ENCODE data around the gene SLC9A9. TPM values are rescaled to one million over a fixed set of nuclear protein-coding genes. Genes with fewer than 3 reads are reported as not detected.

Gene SLC9A9
- total and polyA plus RNA-seq, 10 of the 15 experiments (the other 5 are each of a cell fraction or from before 2014, with no cell fraction given): 3.5 to 14.2 (median 9.3) TPM

DNA sequence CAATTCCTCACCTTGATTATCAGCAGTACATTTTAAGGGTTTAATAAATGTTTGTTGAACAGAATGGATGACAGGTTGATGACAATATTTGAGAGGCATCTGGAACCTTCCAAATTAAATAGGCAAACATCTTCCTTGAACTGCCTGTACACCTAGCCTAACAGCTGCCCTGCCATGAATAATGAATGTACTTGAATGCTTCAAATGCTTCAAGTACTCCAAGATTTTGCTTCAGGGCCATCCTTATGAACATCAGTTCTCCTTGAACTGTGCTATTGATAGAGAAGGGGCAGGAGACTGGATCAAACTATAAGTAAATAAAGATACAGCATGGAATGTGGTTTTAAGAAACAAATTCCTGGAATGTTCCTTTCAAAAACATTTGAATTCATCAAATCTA, 591.9 kb downstream of the SLC9A9 start (continued):
- TF ChIP-seq, protein P1, sequence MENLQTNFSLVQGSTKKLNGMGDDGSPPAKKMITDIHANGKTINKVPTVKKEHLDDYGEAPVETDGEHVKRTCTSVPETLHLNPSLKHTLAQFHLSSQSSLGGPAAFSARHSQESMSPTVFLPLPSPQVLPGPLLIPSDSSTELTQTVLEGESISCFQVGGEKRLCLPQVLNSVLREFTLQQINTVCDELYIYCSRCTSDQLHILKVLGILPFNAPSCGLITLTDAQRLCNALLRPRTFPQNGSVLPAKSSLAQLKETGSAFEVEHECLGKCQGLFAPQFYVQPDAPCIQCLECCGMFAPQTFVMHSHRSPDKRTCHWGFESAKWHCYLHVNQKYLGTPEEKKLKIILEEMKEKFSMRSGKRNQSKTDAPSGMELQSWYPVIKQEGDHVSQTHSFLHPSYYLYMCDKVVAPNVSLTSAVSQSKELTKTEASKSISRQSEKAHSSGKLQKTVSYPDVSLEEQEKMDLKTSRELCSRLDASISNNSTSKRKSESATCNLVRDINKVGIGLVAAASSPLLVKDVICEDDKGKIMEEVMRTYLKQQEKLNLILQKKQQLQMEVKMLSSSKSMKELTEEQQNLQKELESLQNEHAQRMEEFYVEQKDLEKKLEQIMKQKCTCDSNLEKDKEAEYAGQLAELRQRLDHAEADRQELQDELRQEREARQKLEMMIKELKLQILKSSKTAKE (IDR thresholded peaks at IDR 0.05; ENCODE audit: low read depth, poor library complexity, severe bottlenecking): no peak
- TF ChIP-seq POLR2AphosphoS5 (IDR thresholded peaks at IDR 0.05; ENCODE audit: low read length): no peak

DNA sequence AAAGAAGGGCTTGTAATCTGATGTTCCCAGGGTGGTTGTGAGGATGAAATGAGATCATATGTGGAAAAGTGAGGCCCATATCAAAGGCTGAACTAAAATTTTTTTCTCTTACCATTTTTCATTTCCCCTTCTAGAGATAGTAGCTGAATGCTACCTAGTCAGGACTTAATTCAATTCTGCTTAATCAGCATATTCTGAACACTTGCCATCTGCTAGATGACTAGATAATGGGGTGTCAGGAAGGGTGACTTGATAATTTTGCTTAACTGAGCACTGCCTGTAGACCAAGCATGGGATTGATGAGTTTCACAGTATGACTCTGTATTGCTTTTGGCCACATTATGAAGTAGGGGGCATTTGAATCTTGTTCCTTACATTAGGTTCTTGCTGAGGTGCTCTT, 592.5 kb downstream of the SLC9A9 start:
- ATAC-seq (no peak), FAIRE-seq (no peak), DNase-seq (ENCODE audit: low read depth, low spot score) (no peak)
- H3K27ac ChIP-seq (ENCODE audit: control insufficient read depth, insufficient read depth): no peak overlapping the region
- in situ Hi-C loops (cut with MboI): no loop called here
- H3K9me3 ChIP-seq (replicated peaks; ENCODE audit: control insufficient read depth, insufficient read depth, low read length): no peaks in the 10 kb centered on the region; the same call in 2 of the 3 replicates
- ChIA-PET SMC1A (ENCODE audit: uncharacterized antibody, unreplicated experiment) (interaction anchor here (0.9 to 1.6 kb wide), 3 partner anchors 10 to 91 kb away, joined by 3 to 5 read pairs (median 3); no protein-coding TSS in a partner anchor), CTCF (no interaction called here), RAD21 (ENCODE audit: unreplicated experiment) (no interaction called here), POLR2A (no interaction called here)
- H3K79me2 ChIP-seq (ENCODE audit: control insufficient read depth, insufficient read depth, low read length): no peaks in the 10 kb centered on the region
- H3K4me2 ChIP-seq (ENCODE audit: control insufficient read depth, insufficient read depth): no peak overlapping the region
- H3K4me3 ChIP-seq: no peak overlapping the region
- no peaks in the 10 kb centered on the region for H3K36me3 ChIP-seq (ENCODE audit: control insufficient read depth in 2 of 2, insufficient read depth in 2 of 2, low read length in 1 of 2)
- no peaks in the 10 kb centered on the region for H3K4me1 ChIP-seq (ENCODE audit: control insufficient read depth, insufficient read depth, low read length)
- H3K9ac ChIP-seq (ENCODE audit: control insufficient read depth, insufficient read depth, low read length): no peak overlapping the region
- H3K27me3 ChIP-seq (replicated peaks in 1 of 2; ENCODE audit: control insufficient read depth in 2 of 2, insufficient read depth in 2 of 2, low read length in 1 of 2): no peaks in the 10 kb centered on the region
- no peak overlapping the region for H2AFZ ChIP-seq (ENCODE audit: control insufficient read depth, low read depth, low read length)
- H4K20me1 ChIP-seq (ENCODE audit: control insufficient read depth, insufficient read depth): no peaks in the 10 kb centered on the region
- intact Hi-C loops (cut with micrococcal nuclease; ENCODE audit: unreplicated experiment): no loop called here
- BruUV-seq (replicated peaks): no TSS peak
- TF ChIP-seq SMARCA5 (IDR thresholded peaks at IDR 0.05) (no peak), RCOR1 (conservative IDR thresholded peaks at IDR 0.05; ENCODE audit: low read depth, low read length) (no peak), TBL1XR1 (IDR thresholded peaks at IDR 0.05; ENCODE audit: low read depth, low read length) (no peak), POLR2AphosphoS5 (IDR thresholded peaks at IDR 0.05; ENCODE audit: low read length) (no peak), EGR1 (IDR thresholded peaks at IDR 0.05; ENCODE audit: borderline replicate concordance in 1 of 2, low read depth in 2 of 2, low read length in 2 of 2) (no peak), SUPT20H (IDR thresholded peaks at IDR 0.05; ENCODE audit: borderline replicate concordance, control insufficient read depth, low read depth, low read length) (no peak), RB1 (IDR thresholded peaks at IDR 0.05; ENCODE audit: borderline replicate concordance) (no peak), NFIC (IDR thresholded peaks at IDR 0.05; ENCODE audit: low read depth, low read length) (no peak), BCL11A (IDR thresholded peaks at IDR 0.05; ENCODE audit: low read depth, low read length) (no peak), BHLHE40 (IDR thresholded peaks at IDR 0.05; ENCODE audit: borderline replicate concordance in 1 of 2, low read depth in 2 of 2, low read length in 1 of 2) (no peak), MEF2B (IDR thresholded peaks at IDR 0.05; ENCODE audit: partially characterized antibody, poor library complexity, severe bottlenecking) (no peak), IKZF2 (IDR thresholded peaks at IDR 0.05) (no peak), NR2C1 (IDR thresholded peaks at IDR 0.05) (no peak)
- TF ChIP-seq, protein P2, sequence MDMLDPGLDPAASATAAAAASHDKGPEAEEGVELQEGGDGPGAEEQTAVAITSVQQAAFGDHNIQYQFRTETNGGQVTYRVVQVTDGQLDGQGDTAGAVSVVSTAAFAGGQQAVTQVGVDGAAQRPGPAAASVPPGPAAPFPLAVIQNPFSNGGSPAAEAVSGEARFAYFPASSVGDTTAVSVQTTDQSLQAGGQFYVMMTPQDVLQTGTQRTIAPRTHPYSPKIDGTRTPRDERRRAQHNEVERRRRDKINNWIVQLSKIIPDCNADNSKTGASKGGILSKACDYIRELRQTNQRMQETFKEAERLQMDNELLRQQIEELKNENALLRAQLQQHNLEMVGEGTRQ (IDR thresholded peaks at IDR 0.05; ENCODE audit: borderline replicate concordance, low read depth, low read length): no peak
